Suprapubic skin (tissue), 3 donors: ENCODE results near the gene NEURL3.

Experiments used
- POLR2A ChIP-seq, 2 donors: fragments of 450-650 bp; IDR thresholded peaks; one replicate each; pipeline ENCODE4 v1.6.1; 2017; ENCODE audit warnings: antibody characterized with exemption in 2 of 2, mild to moderate bottlenecking in 2 of 2, moderate library complexity in 2 of 2
- TF ChIP-seq, protein P1 (sequence below), 2 donors: fragments of 200-600 bp in 1 of 2; fragments of 450-650 bp in 1 of 2; sonication (generic) in 1 of 2; IDR thresholded peaks; one replicate each; pipeline ENCODE4 v1.5.1; 2016 to 2019; ENCODE audit warnings: antibody characterized with exemption in 2 of 2, mild to moderate bottlenecking in 1 of 2, moderate library complexity in 1 of 2

DNA sequence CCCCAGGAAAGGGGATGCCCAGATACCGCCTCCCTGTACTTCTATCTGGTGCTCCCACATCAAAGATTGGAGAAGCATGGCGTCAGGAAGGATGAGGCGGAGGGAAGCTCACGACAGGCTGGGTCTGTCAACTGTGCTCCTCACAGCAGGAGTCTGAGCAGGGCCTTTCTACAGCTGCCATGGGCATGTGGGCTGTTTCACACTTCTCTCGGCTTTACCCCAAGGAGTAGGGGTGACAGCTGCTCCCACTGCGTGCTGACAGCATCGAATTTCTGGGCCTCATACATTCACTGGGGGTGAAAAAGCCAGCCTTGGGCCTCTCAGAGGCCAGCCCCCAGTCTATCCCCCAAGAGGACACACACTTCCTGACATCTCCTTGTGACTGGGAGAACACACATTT, 21.1 kb downstream of the NEURL3 start:
- TF ChIP-seq, protein P1, sequence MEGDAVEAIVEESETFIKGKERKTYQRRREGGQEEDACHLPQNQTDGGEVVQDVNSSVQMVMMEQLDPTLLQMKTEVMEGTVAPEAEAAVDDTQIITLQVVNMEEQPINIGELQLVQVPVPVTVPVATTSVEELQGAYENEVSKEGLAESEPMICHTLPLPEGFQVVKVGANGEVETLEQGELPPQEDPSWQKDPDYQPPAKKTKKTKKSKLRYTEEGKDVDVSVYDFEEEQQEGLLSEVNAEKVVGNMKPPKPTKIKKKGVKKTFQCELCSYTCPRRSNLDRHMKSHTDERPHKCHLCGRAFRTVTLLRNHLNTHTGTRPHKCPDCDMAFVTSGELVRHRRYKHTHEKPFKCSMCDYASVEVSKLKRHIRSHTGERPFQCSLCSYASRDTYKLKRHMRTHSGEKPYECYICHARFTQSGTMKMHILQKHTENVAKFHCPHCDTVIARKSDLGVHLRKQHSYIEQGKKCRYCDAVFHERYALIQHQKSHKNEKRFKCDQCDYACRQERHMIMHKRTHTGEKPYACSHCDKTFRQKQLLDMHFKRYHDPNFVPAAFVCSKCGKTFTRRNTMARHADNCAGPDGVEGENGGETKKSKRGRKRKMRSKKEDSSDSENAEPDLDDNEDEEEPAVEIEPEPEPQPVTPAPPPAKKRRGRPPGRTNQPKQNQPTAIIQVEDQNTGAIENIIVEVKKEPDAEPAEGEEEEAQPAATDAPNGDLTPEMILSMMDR (IDR thresholded peaks at IDR 0.05): no peak
- TF ChIP-seq POLR2A (IDR thresholded peaks at IDR 0.05): no peak
